GM19395 (cell line): ENCODE results near the gene SLC1A6.
"Not testable (repeated sequence)": the region's sequence is repeated elsewhere in the genome, so short reads cannot be mapped to it uniquely, and the experiment has no call there.

Experiments used
- ATAC-seq: cut with Tn5 transposase; IDR thresholded peaks from one replicate; pipeline ENCODE4 v1.9.1; 2021; ENCODE audit warnings: mild to moderate bottlenecking, moderate library complexity; ENCODE audit not compliant: unreplicated experiment

The SLC1A6 gene

GRCh38 chr19:14979476-14980255, at the start of gene SLC1A6:
TSS of gene SLC1A6 (minus strand) at chr19:14979864. CDS start at chr19:14972910, 6,954 bp downstream.
- no peak for ATAC-seq

- no peak for ATAC-seq
These were observed 48.8 kb upstream of the SLC1A6 start for GRCh38 chr19:15028490-15028889.

GRCh38 chr19:15025217-15025616, 45.6 kb upstream of the SLC1A6 start:
- no peak for ATAC-seq

GRCh38 chr19:15022752-15023151, 43.1 kb upstream of the SLC1A6 start:
- no peak for ATAC-seq

GRCh38 chr19:15021286-15022007, 41.8 kb upstream of the SLC1A6 start:
- ATAC-seq = no peak

GRCh38 chr19:15018836-15019235, 39.2 kb upstream of the SLC1A6 start:
- ATAC-seq = not testable (repeated sequence)

GRCh38 chr19:15015946-15016542, 36.4 kb upstream of the SLC1A6 start:
- no peak for ATAC-seq

GRCh38 chr19:15014579-15014978, 34.9 kb upstream of the SLC1A6 start:
- ATAC-seq = no peak

- no peak for ATAC-seq
These were observed 31.0 kb upstream of the SLC1A6 start for GRCh38 chr19:15010501-15011300.

GRCh38 chr19:15008308-15008707, 28.6 kb upstream of the SLC1A6 start:
- ATAC-seq = no peak

- no peak for ATAC-seq
These were observed 18.3 kb upstream of the SLC1A6 start for GRCh38 chr19:14997981-14998380.

GRCh38 chr19:14992780-14993179, 13.1 kb upstream of the SLC1A6 start:
- ATAC-seq = no peak

- no peak for ATAC-seq
These were observed 5.5 kb upstream of the SLC1A6 start for GRCh38 chr19:14985133-14985532.

- ATAC-seq = no peak
These were observed 1.4 kb downstream of the SLC1A6 start for GRCh38 chr19:14978161-14978776.

GRCh38 chr19:14977128-14977527, 2.5 kb downstream of the SLC1A6 start:
- no peak for ATAC-seq

GRCh38 chr19:14974488-14974887, 5.2 kb downstream of the SLC1A6 start:
- no peak for ATAC-seq

- ATAC-seq = no peak
These were observed 7.0 kb downstream of the SLC1A6 start for GRCh38 chr19:14972676-14973075.

- no peak for ATAC-seq
These were observed 8.2 kb downstream of the SLC1A6 start for GRCh38 chr19:14971474-14971873.

GRCh38 chr19:14968247-14968646, 11.4 kb downstream of the SLC1A6 start:
- ATAC-seq = no peak

- ATAC-seq = no peak
These were observed 17.5 kb downstream of the SLC1A6 start for GRCh38 chr19:14961956-14962685.
